ENCODE results near the gene FAM184B. TPM values are rescaled to one million over a fixed set of nuclear protein-coding genes. Genes with fewer than 3 reads are reported as not detected.

FAM184B gene
- total RNA-seq, 4 donors from 2014 or later: not detected

GRCh38 chr4:17616283-17616682 is 165.1 kb downstream of the FAM184B start:
- DNase-seq (ENCODE audit: low spot score in 2 of 2): no peak
- no peaks in the 10 kb centered on the region for H3K9me3 ChIP-seq
- peaks cover 0 to 47% (median 15%) of the 10 kb centered on the region in 4 donors for H3K4me1 ChIP-seq
- H3K4me3 ChIP-seq: peak overlapping the region in 1 of 4 donors; percentile 2
- no peaks in the 10 kb centered on the region for H3K27me3 ChIP-seq
- peaks cover 0 to 44% (median 9%) of the 10 kb centered on the region in 3 donors for H3K36me3 ChIP-seq
- TF ChIP-seq, protein P1, sequence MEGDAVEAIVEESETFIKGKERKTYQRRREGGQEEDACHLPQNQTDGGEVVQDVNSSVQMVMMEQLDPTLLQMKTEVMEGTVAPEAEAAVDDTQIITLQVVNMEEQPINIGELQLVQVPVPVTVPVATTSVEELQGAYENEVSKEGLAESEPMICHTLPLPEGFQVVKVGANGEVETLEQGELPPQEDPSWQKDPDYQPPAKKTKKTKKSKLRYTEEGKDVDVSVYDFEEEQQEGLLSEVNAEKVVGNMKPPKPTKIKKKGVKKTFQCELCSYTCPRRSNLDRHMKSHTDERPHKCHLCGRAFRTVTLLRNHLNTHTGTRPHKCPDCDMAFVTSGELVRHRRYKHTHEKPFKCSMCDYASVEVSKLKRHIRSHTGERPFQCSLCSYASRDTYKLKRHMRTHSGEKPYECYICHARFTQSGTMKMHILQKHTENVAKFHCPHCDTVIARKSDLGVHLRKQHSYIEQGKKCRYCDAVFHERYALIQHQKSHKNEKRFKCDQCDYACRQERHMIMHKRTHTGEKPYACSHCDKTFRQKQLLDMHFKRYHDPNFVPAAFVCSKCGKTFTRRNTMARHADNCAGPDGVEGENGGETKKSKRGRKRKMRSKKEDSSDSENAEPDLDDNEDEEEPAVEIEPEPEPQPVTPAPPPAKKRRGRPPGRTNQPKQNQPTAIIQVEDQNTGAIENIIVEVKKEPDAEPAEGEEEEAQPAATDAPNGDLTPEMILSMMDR (IDR thresholded peaks at IDR 0.05): no peak
- TF ChIP-seq EP300 (IDR thresholded peaks at IDR 0.05) (no peak), POLR2A (IDR thresholded peaks at IDR 0.05) (no peak)
- H3K27ac ChIP-seq: no peak overlapping the region
- 66 to 77% methylated on average over 5 of the region's 5 CpGs for WGBS, 2 donors

- DNase-seq (ENCODE audit: low spot score in 2 of 2): peak; percentile 94 to 99
- Histone ChIP-seq H3K4me1 (peaks cover 0 to 47% (median 15%) of the 10 kb centered on the region in 4 donors), H3K27ac (peak within 1 kb of the TSS; percentile 86 to 94 (median 90)), H3K4me3 (peak within 1 kb of the TSS; percentile 67 to 99 (median 89)), H3K9me3 (no peaks in the 10 kb centered on the region), H3K36me3 (peaks cover 0 to 29% (median 0%) of the 10 kb centered on the region in 3 donors), H3K27me3 (no peaks in the 10 kb centered on the region)
- WGBS, 2 donors: 0 to 1% methylated on average over 46 of the region's 46 CpGs
- peak; percentile 78 to 94 for TF ChIP-seq POLR2A (IDR thresholded peaks at IDR 0.05)
- TF ChIP-seq EP300 (IDR thresholded peaks at IDR 0.05): peak; percentile 94 to 98
- TF ChIP-seq, protein P1 (IDR thresholded peaks at IDR 0.05): peak in 2 of 5 experiments; percentile 30 to 61
These were observed 166.8 kb downstream of the FAM184B start, which contains the start of gene MED28 for GRCh38 chr4:17614416-17615299. Gene MED28 (plus strand): TSS chr4:17614641. CDS start chr4:17614655, 14 bp downstream.

DNA sequence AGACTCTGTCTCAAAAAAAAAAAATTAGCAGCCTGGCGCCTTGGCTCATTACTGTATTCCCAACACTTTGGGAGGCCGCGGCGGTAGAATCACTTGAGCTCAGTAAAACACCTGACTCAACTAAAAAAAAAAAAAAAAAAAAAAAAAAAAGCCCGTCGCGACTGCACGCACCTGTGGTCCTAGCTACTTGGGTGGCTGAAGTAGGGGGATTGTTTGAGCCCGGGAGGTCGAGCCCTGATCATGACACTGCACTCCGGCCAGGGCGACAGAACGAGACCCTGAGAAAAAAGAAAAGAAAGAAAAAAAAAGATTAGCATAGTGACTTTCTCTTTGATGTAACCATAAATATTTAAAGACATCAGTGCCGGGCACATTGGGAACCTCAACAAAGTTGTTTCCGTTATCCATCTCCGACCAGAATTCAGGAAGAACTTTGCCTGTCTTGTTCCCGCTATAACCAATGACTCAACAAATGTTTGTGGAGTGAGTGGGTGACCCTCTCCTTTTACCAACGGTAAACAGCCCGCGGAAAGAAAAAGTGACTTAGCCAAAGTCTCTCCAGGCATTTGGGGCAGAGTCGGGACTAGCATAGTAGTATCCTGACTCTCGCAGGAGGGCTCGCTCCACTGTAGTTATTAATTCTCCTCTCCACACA is 167.5 kb downstream of the FAM184B start:
- TF ChIP-seq, protein P1 (IDR thresholded peaks at IDR 0.05): peak in 1 of 5 experiments; percentile 9
- no peak for TF ChIP-seq EP300 (IDR thresholded peaks at IDR 0.05)
- no peak for DNase-seq (ENCODE audit: low spot score in 2 of 2)

DNA sequence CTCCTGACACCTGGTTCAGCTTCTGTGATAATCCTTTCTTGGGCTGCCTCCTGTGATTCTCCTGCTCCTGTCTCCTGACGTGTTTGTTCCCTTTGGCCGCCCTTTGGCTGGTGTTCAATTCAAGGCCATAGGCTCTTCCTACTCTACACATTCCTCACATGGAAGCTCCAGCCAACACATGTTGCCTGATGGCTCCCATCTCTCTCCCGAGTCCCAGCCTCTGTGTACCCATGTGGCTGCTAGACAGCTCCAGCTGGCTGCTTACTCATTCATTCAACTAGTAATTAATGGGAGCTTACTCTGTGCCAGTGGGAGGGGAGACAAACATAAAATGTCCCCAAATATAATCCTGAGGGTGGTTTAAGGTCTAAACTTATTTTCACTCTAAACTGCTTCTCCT is 176.2 kb downstream of the FAM184B start:
- TF ChIP-seq POLR2A (IDR thresholded peaks at IDR 0.05) (no peak), EP300 (IDR thresholded peaks at IDR 0.05) (no peak)
- TF ChIP-seq, protein P1 (IDR thresholded peaks at IDR 0.05): no peak

More for the DNA sequence above, 167.5 kb downstream of the FAM184B start:
- H3K27me3 ChIP-seq: no peaks in the 10 kb centered on the region
- H3K4me3 ChIP-seq: peak overlapping the region; percentile 67 to 99 (median 89)
- no peaks in the 10 kb centered on the region for H3K9me3 ChIP-seq
- H3K4me1 ChIP-seq: peaks cover 0 to 40% (median 15%) of the 10 kb centered on the region in 4 donors
- 2 to 3% methylated on average over 23 of the region's 23 CpGs for WGBS, 2 donors
- H3K27ac ChIP-seq: peak overlapping the region; percentile 86 to 94 (median 90)
- peaks cover 0 to 33% (median 0%) of the 10 kb centered on the region in 3 donors for H3K36me3 ChIP-seq

More for the DNA sequence above, 176.2 kb downstream of the FAM184B start:
- no peak for DNase-seq (ENCODE audit: low spot score in 2 of 2)
- WGBS, 2 donors: 63 to 72% methylated on average over 3 of the region's 3 CpGs
- Histone ChIP-seq H3K9me3 (no peaks in the 10 kb centered on the region), H3K4me3 (no peak overlapping the region), H3K27me3 (no peaks in the 10 kb centered on the region), H3K27ac (no peak overlapping the region), H3K36me3 (peaks cover 0 to 87% (median 11%) of the 10 kb centered on the region in 3 donors), H3K4me1 (no peaks in the 10 kb centered on the region)
